Hepatocyte (in vitro differentiated cells): Measurements from ENCODE around the gene LANCL2. TPM values are rescaled to one million over a fixed set of nuclear protein-coding genes. Genes with fewer than 3 reads are reported as not detected.

ENCODE experiments used
- DNase-seq: peaks from one replicate; pipeline ENCODE4 v3.0.0-alpha.2; 2016; ENCODE audit warnings: low spot score
- H2AFZ ChIP-seq: fragments of 200-600 bp; sonication (generic); 2 replicates; pipeline ENCODE4 v1.6.0; 2016; ENCODE audit warnings: antibody characterized with exemption, mild to moderate bottlenecking
- H3K27ac ChIP-seq: fragments of 200-600 bp; sonication (generic); 2 replicates; pipeline ENCODE4 v1.5.1; 2016; ENCODE audit warnings: mild to moderate bottlenecking
- H3K27me3 ChIP-seq: fragments of 200-600 bp; sonication (generic); 2 replicates; pipeline ENCODE4 v1.6.1; 2016
- H3K36me3 ChIP-seq: fragments of 200-600 bp; sonication (generic); replicated peaks from 2 replicates; pipeline ENCODE4 v1.5.1; 2016; ENCODE audit warnings: low read depth; ENCODE audit not compliant: insufficient read depth
- H3K4me1 ChIP-seq: fragments of 200-600 bp; sonication (generic); 2 replicates; pipeline ENCODE4 v1.5.1; 2016; ENCODE audit warnings: mild to moderate bottlenecking, moderate library complexity; ENCODE audit not compliant: insufficient read depth
- H3K4me2 ChIP-seq: fragments of 200-600 bp; sonication (generic); 2 replicates; pipeline ENCODE4 v1.6.0; 2016
- H3K4me3 ChIP-seq: fragments of 200-600 bp; sonication (generic); 2 replicates; pipeline ENCODE4 v1.5.1; 2016; ENCODE audit warnings: mild to moderate bottlenecking
- H3K79me2 ChIP-seq: fragments of 200-600 bp; sonication (generic); 2 replicates; pipeline ENCODE4 v1.6.0; 2017; ENCODE audit warnings: mild to moderate bottlenecking
- H3K9me2 ChIP-seq: fragments of 200-600 bp; sonication (generic); replicated peaks from 2 replicates; pipeline ENCODE4 v1.6.0; 2017; ENCODE audit warnings: mild to moderate bottlenecking; ENCODE audit not compliant: insufficient read depth
- H3K9me3 ChIP-seq: fragments of 200-600 bp; sonication (generic); 2 replicates; pipeline ENCODE4 v1.5.1; 2016; ENCODE audit warnings: low read depth, mild to moderate bottlenecking
- H4K20me1 ChIP-seq: fragments of 200-600 bp; sonication (generic); 2 replicates; pipeline ENCODE4 v1.6.0; 2016; ENCODE audit warnings: mild to moderate bottlenecking; ENCODE audit not compliant: insufficient read depth, poor library complexity, severe bottlenecking
- EZH2 ChIP-seq: fragments of 200-600 bp; sonication (generic); IDR thresholded peaks from 2 replicates; pipeline ENCODE4 v1.6.1; 2016; ENCODE audit warnings: antibody characterized with exemption, mild to moderate bottlenecking, borderline replicate concordance
- EZH2phosphoT487 ChIP-seq: fragments of 200-600 bp; sonication (generic); IDR thresholded peaks from one replicate; pipeline ENCODE4 v1.6.1; 2018; ENCODE audit warnings: antibody characterized with exemption, mild to moderate bottlenecking, low read depth, moderate library complexity; ENCODE audit not compliant: unreplicated experiment, severe bottlenecking
- WGBS: methylation state at CpG from one replicate; pipeline ENCODE4 v1.1.6; 2016; ENCODE audit warnings: low lambda C conversion rate; ENCODE audit errors: missing lambda C conversion rate; 5-methylcytosine and 5-hydroxymethylcytosine counted together
- polyA plus RNA-seq: library from polyadenylated mRNA; unstranded; fragments of >200 nt; fragmentation: Nextera tagmentation; extraction: Ambion mirVana; gene quantifications from 2 replicates; pipeline ENCODE4 v1.2.1, GENCODE V29; 2016
- total RNA-seq: library from RNA; depleted of rRNA; stranded (reverse); fragments of >200 nt; gene quantifications from 2 replicates; pipeline ENCODE4 v1.2.3, GENCODE V29; 2014
- TF ChIP-seq, protein P1 (sequence below): fragments of 200-600 bp; sonication (generic); IDR thresholded peaks from 2 replicates; pipeline ENCODE4 v1.5.1; 2016; ENCODE audit warnings: antibody characterized with exemption, mild to moderate bottlenecking; ENCODE audit not compliant: poor library complexity

Gene LANCL2
- total and polyA plus RNA-seq, 2 experiments from 2014 or later, result 13.5 to 14.8 TPM

- no peaks in the 10 kb centered on the region for H3K9me3 ChIP-seq
- H4K20me1 ChIP-seq, result no peaks in the 10 kb centered on the region
- H3K36me3 ChIP-seq, result no peaks in the 10 kb centered on the region
- no peak overlapping the region for H3K4me2 ChIP-seq
- no peaks in the 10 kb centered on the region for H3K79me2 ChIP-seq
- H3K27ac ChIP-seq, result no peak overlapping the region
- no peaks in the 10 kb centered on the region for H3K27me3 ChIP-seq
- H2AFZ ChIP-seq, result no peak overlapping the region
- TF ChIP-seq EZH2 (no peak), EZH2phosphoT487 (no peak)
- TF ChIP-seq, protein P1, sequence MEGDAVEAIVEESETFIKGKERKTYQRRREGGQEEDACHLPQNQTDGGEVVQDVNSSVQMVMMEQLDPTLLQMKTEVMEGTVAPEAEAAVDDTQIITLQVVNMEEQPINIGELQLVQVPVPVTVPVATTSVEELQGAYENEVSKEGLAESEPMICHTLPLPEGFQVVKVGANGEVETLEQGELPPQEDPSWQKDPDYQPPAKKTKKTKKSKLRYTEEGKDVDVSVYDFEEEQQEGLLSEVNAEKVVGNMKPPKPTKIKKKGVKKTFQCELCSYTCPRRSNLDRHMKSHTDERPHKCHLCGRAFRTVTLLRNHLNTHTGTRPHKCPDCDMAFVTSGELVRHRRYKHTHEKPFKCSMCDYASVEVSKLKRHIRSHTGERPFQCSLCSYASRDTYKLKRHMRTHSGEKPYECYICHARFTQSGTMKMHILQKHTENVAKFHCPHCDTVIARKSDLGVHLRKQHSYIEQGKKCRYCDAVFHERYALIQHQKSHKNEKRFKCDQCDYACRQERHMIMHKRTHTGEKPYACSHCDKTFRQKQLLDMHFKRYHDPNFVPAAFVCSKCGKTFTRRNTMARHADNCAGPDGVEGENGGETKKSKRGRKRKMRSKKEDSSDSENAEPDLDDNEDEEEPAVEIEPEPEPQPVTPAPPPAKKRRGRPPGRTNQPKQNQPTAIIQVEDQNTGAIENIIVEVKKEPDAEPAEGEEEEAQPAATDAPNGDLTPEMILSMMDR, result no peak
- H3K4me1 ChIP-seq, result no peaks in the 10 kb centered on the region
- no peaks in the 10 kb centered on the region for H3K9me2 ChIP-seq
- H3K4me3 ChIP-seq, result no peak overlapping the region
- DNase-seq, result no peak
- WGBS, result 90% methylated on average over 6 of the region's 6 CpGs
Observed at GRCh38 chr7:55478700-55479099, 113.6 kb downstream of the LANCL2 start.

- Histone ChIP-seq H3K79me2 (no peaks in the 10 kb centered on the region), H3K9me3 (no peaks in the 10 kb centered on the region), H3K4me2 (no peak overlapping the region), H2AFZ (no peak overlapping the region), H3K36me3 (no peaks in the 10 kb centered on the region), H3K9me2 (no peaks in the 10 kb centered on the region), H3K27ac (no peak overlapping the region), H3K27me3 (no peaks in the 10 kb centered on the region), H3K4me1 (no peaks in the 10 kb centered on the region), H3K4me3 (no peak overlapping the region), H4K20me1 (no peaks in the 10 kb centered on the region)
- TF ChIP-seq EZH2 (no peak), EZH2phosphoT487 (no peak)
- TF ChIP-seq, protein P1, result no peak
- WGBS, result 91% methylated on average over 2 of the region's 2 CpGs
- no peak for DNase-seq
Observed at GRCh38 chr7:55481155-55481554, 116.0 kb downstream of the LANCL2 start.

- DNase-seq, result no peak
- H3K27me3 ChIP-seq, result no peaks in the 10 kb centered on the region
- TF ChIP-seq, protein P1, result no peak
- TF ChIP-seq EZH2phosphoT487, result no peak
- TF ChIP-seq EZH2, result no peak
- H3K27ac ChIP-seq, result no peak overlapping the region
- no peaks in the 10 kb centered on the region for H3K9me2 ChIP-seq
- 92% methylated on average over 6 of the region's 6 CpGs for WGBS
- no peaks in the 10 kb centered on the region for H4K20me1 ChIP-seq
- H3K4me3 ChIP-seq, result no peak overlapping the region
- no peaks in the 10 kb centered on the region for H3K9me3 ChIP-seq
- no peaks in the 10 kb centered on the region for H3K79me2 ChIP-seq
- no peak overlapping the region for H2AFZ ChIP-seq
- H3K4me1 ChIP-seq, result no peaks in the 10 kb centered on the region
- H3K36me3 ChIP-seq, result no peaks in the 10 kb centered on the region
- H3K4me2 ChIP-seq, result no peak overlapping the region
Observed at GRCh38 chr7:55483046-55483445, 117.9 kb downstream of the LANCL2 start.

Other genes starting within 250 kb of the LANCL2 start
- gene VOPP1, start 207.2 kb downstream of the LANCL2 start, total RNA-seq, result 20.0 and 25.3 TPM in 2 replicates
- gene VOPP1, start 207.2 kb downstream of the LANCL2 start, polyA plus RNA-seq, result 6.5 and 11.8 TPM in 2 replicates